ENCODE measurements around the gene ILKAP. TPM values are rescaled to one million over a fixed set of nuclear protein-coding genes. Genes with fewer than 3 reads are reported as not detected.

Gene ILKAP
- total RNA-seq, 3 donors from 2014 or later: 31.4 to 43.9 (median 38.3) TPM

DNA sequence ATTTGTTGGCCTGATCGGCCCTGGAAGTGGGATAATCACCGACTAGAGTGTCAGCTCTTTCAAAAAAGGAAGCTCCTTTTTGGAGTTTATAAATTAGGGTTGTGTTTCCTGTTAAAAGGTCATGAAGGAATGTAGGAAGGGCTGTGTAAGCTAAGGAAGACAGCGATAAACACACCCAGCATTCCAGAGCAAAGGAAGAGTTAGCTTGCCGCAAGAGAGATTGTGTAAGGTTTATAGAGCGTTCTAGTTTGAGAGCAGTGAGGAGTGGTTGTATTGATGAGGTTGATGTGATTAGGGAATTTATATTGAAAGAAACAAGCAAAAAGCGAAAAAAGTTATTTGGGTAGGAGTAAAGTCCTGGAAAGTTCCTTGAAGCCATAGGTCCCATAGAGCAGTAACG, 3.5 kb upstream of the ILKAP start:
- intact Hi-C loops (cut with DNase I; ENCODE audit: low total_unique reads): no loop called here
- DNase-seq (ENCODE audit: low spot score in 2 of 2): no peak
- no peaks in the 10 kb centered on the region for H3K27me3 ChIP-seq
- H3K27ac ChIP-seq: no peak overlapping the region
- H3K9me3 ChIP-seq: no peaks in the 10 kb centered on the region
- H3K36me3 ChIP-seq: no peaks in the 10 kb centered on the region
- no peak overlapping the region for H3K4me3 ChIP-seq
- peaks cover 0 to 2% of the 10 kb centered on the region in 2 donors for H3K4me1 ChIP-seq
- TF ChIP-seq POLR2A (IDR thresholded peaks at IDR 0.05): no peak

GRCh38 chr2:238203973-238204683, 633 bp upstream of the ILKAP start:
- H3K27ac ChIP-seq: peak overlapping the region; percentile 93 to 96
- H3K4me3 ChIP-seq: peak overlapping the region; percentile 60 to 99 (median 85)
- H3K4me1 ChIP-seq: peaks cover 0 to 18% of the 10 kb centered on the region in 2 donors
- no peak for TF ChIP-seq CTCF (IDR thresholded peaks at IDR 0.05)
- no peak for TF ChIP-seq POLR2AphosphoS5 (IDR thresholded peaks at IDR 0.05)
- TF ChIP-seq POLR2A (IDR thresholded peaks at IDR 0.05): peak; percentile 15
- H3K9me3 ChIP-seq: no peaks in the 10 kb centered on the region
- no peaks in the 10 kb centered on the region for H3K36me3 ChIP-seq
- DNase-seq (ENCODE audit: low spot score in 2 of 2): no peak
- no peaks in the 10 kb centered on the region for H3K27me3 ChIP-seq
- intact Hi-C loops (cut with DNase I; ENCODE audit: low total_unique reads): no loop called here

DNA sequence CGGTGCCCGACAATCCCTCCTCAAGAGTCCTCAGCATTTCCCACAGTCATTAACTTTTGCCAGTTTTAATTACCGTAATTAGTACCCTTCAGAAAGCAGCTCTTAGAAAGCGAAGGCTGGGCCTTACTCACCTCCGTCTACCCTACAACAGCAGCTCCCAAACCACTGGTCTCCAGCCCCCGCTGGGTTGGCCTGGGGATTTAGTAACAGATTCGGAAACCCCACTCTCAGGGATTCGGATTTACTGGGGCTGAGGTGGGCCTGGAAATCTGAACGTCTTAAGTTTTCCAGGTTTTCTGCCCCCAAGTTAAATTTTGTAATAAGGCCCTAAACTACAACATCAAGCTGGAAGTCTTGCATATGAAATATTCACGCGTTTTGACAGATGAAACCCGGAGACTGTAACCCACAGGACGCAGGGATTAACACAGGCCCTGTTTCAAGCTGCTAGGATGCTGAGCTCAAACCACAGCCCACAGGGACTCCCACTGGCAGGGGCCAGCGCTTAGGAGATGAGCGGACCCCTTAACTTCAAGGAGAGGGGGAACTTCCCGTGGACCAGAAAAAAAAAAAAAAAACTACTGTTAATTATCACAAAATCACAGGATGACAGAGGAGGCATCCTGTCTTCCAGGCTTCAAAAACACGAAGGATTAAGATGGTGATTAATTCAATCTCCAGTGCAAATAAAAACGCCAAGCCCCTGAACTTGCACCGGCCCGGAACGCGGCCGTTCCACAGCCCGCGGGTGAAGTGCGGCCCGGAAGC, 985 bp downstream of the ILKAP start:
- intact Hi-C loops (cut with DNase I; ENCODE audit: low total_unique reads): no loop called here
- Histone ChIP-seq H3K9me3 (no peaks in the 10 kb centered on the region), H3K4me3 (peak overlapping the region; percentile 60 to 99 (median 85)), H3K27ac (peak overlapping the region; percentile 93 to 96), H3K27me3 (no peaks in the 10 kb centered on the region), H3K36me3 (no peaks in the 10 kb centered on the region), H3K4me1 (peaks cover 0 to 18% of the 10 kb centered on the region in 2 donors)
- DNase-seq (ENCODE audit: low spot score in 2 of 2): no peak
- no peak for TF ChIP-seq POLR2A (IDR thresholded peaks at IDR 0.05)
- TF ChIP-seq POLR2AphosphoS5 (IDR thresholded peaks at IDR 0.05): no peak
- no peak for TF ChIP-seq CTCF (IDR thresholded peaks at IDR 0.05)

GRCh38 chr2:238190445-238190844, 13.1 kb downstream of the ILKAP start:
- Histone ChIP-seq H3K27ac (no peak overlapping the region), H3K4me3 (no peak overlapping the region), H3K36me3 (no peaks in the 10 kb centered on the region), H3K9me3 (no peaks in the 10 kb centered on the region), H3K27me3 (no peaks in the 10 kb centered on the region), H3K4me1 (no peaks in the 10 kb centered on the region)
- TF ChIP-seq POLR2AphosphoS5 (IDR thresholded peaks at IDR 0.05) (no peak), CTCF (IDR thresholded peaks at IDR 0.05) (no peak), POLR2A (IDR thresholded peaks at IDR 0.05) (no peak)
- DNase-seq (ENCODE audit: low spot score in 2 of 2): no peak
- intact Hi-C loops (cut with DNase I; ENCODE audit: low total_unique reads): no loop called here

- H3K36me3 ChIP-seq: no peaks in the 10 kb centered on the region
- no peak overlapping the region for H3K4me3 ChIP-seq
- intact Hi-C loops (cut with DNase I; ENCODE audit: low total_unique reads): no loop called here
- no peaks in the 10 kb centered on the region for H3K27me3 ChIP-seq
- H3K9me3 ChIP-seq: no peaks in the 10 kb centered on the region
- H3K4me1 ChIP-seq: no peaks in the 10 kb centered on the region
- TF ChIP-seq POLR2AphosphoS5 (IDR thresholded peaks at IDR 0.05): no peak
- TF ChIP-seq POLR2A (IDR thresholded peaks at IDR 0.05): no peak
- TF ChIP-seq CTCF (IDR thresholded peaks at IDR 0.05): no peak
- DNase-seq (ENCODE audit: low spot score in 2 of 2): no peak
- H3K27ac ChIP-seq: no peak overlapping the region
These were observed 15.6 kb downstream of the ILKAP start for GRCh38 chr2:238187618-238188548.
